ENCODE measurements around the gene STMN3. TPM values are rescaled to one million over a fixed set of nuclear protein-coding genes. Genes with fewer than 3 reads are reported as not detected.

STMN3 gene
- total RNA-seq, 1 experiment from 2014 or later = 15.8 TPM

GRCh38 chr20:63657260-63657936 lies 4.2 kb upstream of the STMN3 start:
- ChIA-PET CTCF (no interaction called here), POLR2A (ENCODE audit: unreplicated experiment) (interaction anchor here (1.0 kb wide), 2 partner anchors 16 to 83 kb away, joined by 3 to 21 read pairs; partner anchors contain the start of gene HELZ2)
- Histone ChIP-seq H3K9me2 (replicated peaks; ENCODE audit: low read length) (no peaks in the 10 kb centered on the region), H3K79me2 (ENCODE audit: low read length) (peaks cover 25% of the 10 kb centered on the region), H3K36me3 (ENCODE audit: low read depth, low read length) (peaks cover 18% of the 10 kb centered on the region; the same call in 1 of the 2 replicates), H3K9me3 (ENCODE audit: low read length) (no peaks in the 10 kb centered on the region), H4K20me1 (ENCODE audit: low read length) (no peaks in the 10 kb centered on the region), H3K4me1 (ENCODE audit: insufficient read depth, low read length) (peaks cover 12% of the 10 kb centered on the region; the same call in 1 of the 2 replicates), H3F3A (ENCODE audit: low read length, unreplicated experiment) (no peaks in the 10 kb centered on the region), H3K27me3 (ENCODE audit: low read length) (peaks cover 4% of the 10 kb centered on the region), H2AFZ (ENCODE audit: low read length) (peak overlapping the region; percentile 92), H3K9ac (ENCODE audit: low read length) (peak overlapping the region; percentile 86; the same call in 1 of the 2 replicates), H3K4me2 (ENCODE audit: low read length) (peak overlapping the region; percentile 95), H3K4me3 (ENCODE audit: low read length) (peak overlapping the region; percentile 91; the same call in 1 of the 2 replicates), H3K27ac (ENCODE audit: low read length) (no peak overlapping the region)
- ATAC-seq (no peak), DNase-seq (no peak)
- BruUV-seq (replicated peaks) = TSS peak; percentile 72
- intact Hi-C loops (cut with micrococcal nuclease) = no loop called here
- no peak for TF ChIP-seq EZH2phosphoT487 (IDR thresholded peaks at IDR 0.05; ENCODE audit: borderline replicate concordance, low read length)
- no peak for TF ChIP-seq CTCF (conservative IDR thresholded peaks at IDR 0.05; ENCODE audit: low read depth, low read length)
- no peak for TF ChIP-seq EZH2 (IDR thresholded peaks at IDR 0.05; ENCODE audit: low read length, unreplicated experiment)

DNA sequence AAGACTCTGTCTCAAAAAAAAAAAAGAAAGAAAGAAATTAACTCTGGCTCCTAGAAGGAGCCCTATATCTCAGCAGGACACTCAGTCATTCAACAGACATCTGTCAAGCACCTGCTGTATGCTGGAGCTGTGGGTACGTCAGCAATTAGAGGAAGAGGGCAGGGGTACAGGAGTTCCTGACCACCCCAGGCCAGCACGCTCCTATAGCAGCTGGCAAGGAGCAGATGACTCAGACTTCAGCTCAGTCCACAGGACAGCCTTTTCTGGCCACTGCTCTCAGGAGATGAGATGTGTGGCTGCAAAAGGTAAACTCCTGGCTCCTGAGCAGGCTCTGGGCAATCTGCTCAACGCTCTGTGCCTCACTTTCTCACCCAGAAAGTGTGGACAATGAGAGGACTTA lies 3.2 kb upstream of the STMN3 start:
- BruUV-seq (replicated peaks) = no TSS peak

More for the DNA sequence above, 3.2 kb upstream of the STMN3 start:
- H3K27me3 ChIP-seq (ENCODE audit: low read length) = peaks cover 14% of the 10 kb centered on the region
- H3K4me2 ChIP-seq (ENCODE audit: low read length) = no peak overlapping the region
- H3K4me3 ChIP-seq (ENCODE audit: low read length) = no peak overlapping the region
- TF ChIP-seq EZH2phosphoT487 (IDR thresholded peaks at IDR 0.05; ENCODE audit: borderline replicate concordance, low read length) (no peak), EZH2 (IDR thresholded peaks at IDR 0.05; ENCODE audit: low read length, unreplicated experiment) (no peak), CTCF (conservative IDR thresholded peaks at IDR 0.05; ENCODE audit: low read depth, low read length) (no peak)
- no peaks in the 10 kb centered on the region for H3K9me3 ChIP-seq (ENCODE audit: low read length)
- H3K9me2 ChIP-seq (replicated peaks; ENCODE audit: low read length) = no peaks in the 10 kb centered on the region
- intact Hi-C loops (cut with micrococcal nuclease) = no loop called here
- no peaks in the 10 kb centered on the region for H3F3A ChIP-seq (ENCODE audit: low read length, unreplicated experiment)
- CTCF ChIA-PET = no interaction called here
- POLR2A ChIA-PET (ENCODE audit: unreplicated experiment) = no interaction called here
- no peak overlapping the region for H3K9ac ChIP-seq (ENCODE audit: low read length)
- DNase-seq (no peak), ATAC-seq (no peak)
- H2AFZ ChIP-seq (ENCODE audit: low read length) = no peak overlapping the region
- H4K20me1 ChIP-seq (ENCODE audit: low read length) = no peaks in the 10 kb centered on the region
- peaks cover 20% of the 10 kb centered on the region for H3K4me1 ChIP-seq (ENCODE audit: insufficient read depth, low read length)
- no peak overlapping the region for H3K27ac ChIP-seq (ENCODE audit: low read length)
- peaks cover 25% of the 10 kb centered on the region for H3K79me2 ChIP-seq (ENCODE audit: low read length)
- H3K36me3 ChIP-seq (ENCODE audit: low read depth, low read length) = peaks cover 8% of the 10 kb centered on the region; the same call in 1 of the 2 replicates

All from PC-3 (cell line).